HG03108 (cell line): Measurements from ENCODE around the gene DENND4B.
"Not testable (repeated sequence)": the region's sequence is repeated elsewhere in the genome, so short reads cannot be mapped to it uniquely, and the experiment has no call there.

ENCODE experiments used
- ATAC-seq: cut with Tn5 transposase; IDR thresholded peaks from one replicate; pipeline ENCODE4 v1.9.1; 2021; ENCODE audit warnings: moderate library complexity; ENCODE audit not compliant: unreplicated experiment

DENND4B gene, protein sequence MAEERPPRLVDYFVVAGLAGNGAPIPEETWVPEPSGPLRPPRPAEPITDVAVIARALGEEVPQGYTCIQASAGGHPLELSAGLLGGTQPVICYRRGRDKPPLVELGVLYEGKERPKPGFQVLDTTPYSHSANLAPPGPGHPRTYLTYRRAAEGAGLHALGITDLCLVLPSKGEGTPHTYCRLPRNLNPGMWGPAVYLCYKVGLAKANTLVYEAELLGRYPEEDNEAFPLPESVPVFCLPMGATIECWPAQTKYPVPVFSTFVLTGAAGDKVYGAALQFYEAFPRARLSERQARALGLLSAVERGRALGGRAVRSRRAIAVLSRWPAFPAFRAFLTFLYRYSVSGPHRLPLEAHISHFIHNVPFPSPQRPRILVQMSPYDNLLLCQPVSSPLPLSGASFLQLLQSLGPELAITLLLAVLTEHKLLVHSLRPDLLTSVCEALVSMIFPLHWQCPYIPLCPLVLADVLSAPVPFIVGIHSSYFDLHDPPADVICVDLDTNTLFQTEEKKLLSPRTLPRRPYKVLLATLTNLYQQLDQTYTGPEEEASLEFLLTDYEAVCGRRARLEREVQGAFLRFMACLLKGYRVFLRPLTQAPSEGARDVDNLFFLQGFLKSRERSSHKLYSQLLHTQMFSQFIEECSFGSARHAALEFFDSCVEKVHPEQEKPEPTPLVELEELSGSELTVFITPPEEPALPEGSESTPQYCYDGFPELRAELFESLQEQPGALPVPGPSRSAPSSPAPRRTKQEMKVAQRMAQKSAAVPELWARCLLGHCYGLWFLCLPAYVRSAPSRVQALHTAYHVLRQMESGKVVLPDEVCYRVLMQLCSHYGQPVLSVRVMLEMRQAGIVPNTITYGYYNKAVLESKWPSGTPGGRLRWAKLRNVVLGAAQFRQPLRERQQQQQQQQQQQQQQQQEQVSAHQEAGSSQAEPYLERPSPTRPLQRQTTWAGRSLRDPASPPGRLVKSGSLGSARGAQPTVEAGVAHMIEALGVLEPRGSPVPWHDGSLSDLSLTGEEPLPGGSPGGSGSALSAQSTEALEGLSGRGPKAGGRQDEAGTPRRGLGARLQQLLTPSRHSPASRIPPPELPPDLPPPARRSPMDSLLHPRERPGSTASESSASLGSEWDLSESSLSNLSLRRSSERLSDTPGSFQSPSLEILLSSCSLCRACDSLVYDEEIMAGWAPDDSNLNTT (N-terminal part only)

GRCh38 chr1:153946622-153947241 is at the start of gene DENND4B:
DENND4B (minus strand) TSS chr1:153946718; CDS start chr1:153944374, 2,344 bp downstream.
- peak; percentile 49 for ATAC-seq

DNA sequence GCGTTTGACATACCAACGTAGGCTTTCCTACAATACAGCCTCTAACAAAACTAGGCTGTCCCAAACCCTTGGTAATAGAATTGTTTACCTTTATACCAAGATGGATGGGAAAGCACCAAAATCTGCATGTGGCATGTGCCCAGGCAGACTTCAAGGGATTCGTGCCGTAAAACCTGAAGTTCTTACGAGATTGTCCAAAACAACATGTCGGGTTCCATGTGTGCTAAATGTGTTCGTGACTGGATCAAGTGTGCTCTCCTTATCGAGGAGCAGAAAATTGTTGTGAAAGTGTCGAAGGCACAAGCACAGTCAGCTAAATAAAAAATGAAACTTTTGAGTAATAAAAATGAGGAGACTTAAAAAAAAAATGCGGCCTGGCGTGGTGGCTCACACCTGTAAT is 49.1 kb upstream of the DENND4B start:
- ATAC-seq, result no peak

- no peak for ATAC-seq
These were observed 48.7 kb upstream of the DENND4B start for GRCh38 chr1:153995202-153995601.

DNA sequence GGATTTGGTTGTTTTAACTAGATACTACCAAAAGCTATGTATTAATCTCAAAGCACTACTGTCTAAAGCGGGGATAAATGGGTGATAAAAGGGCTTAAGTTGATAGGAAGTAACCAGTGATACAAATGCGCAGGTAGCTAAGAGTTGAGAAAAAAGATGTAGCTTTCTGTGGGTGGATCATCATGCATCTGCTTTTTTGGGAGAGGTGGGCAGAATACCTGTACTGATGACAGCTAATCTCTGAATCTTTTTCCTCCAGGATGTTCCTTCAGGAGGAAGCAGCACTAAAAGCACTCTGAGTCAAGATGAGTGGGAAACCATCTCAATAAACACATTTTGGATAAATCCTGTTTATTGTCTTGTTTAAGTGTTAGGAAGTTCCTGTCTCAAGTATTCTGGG is 45.3 kb upstream of the DENND4B start:
- no peak for ATAC-seq

DNA sequence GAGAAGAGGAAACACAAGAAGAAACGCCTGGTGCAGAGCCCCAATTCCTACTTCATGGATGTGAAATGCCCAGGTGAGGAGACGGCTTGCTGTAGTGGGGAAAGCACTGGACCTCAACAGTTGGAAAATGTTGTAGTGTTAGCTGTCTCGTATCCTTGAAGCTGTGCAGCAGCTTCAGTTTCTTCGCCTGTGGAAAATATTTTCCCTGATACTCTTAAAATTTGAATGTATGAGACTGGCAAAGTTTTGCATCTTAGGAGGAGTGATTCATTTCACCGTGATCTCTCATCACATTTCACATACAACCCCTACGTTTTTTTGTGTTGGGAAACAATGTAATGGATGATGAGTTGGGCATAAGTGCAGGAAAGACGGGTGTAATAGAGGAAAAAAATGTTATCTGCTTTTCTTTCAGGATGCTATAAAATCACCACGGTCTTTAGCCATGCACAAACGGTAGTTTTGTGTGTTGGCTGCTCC is 44.7 kb upstream of the DENND4B start:
- no peak for ATAC-seq

DNA sequence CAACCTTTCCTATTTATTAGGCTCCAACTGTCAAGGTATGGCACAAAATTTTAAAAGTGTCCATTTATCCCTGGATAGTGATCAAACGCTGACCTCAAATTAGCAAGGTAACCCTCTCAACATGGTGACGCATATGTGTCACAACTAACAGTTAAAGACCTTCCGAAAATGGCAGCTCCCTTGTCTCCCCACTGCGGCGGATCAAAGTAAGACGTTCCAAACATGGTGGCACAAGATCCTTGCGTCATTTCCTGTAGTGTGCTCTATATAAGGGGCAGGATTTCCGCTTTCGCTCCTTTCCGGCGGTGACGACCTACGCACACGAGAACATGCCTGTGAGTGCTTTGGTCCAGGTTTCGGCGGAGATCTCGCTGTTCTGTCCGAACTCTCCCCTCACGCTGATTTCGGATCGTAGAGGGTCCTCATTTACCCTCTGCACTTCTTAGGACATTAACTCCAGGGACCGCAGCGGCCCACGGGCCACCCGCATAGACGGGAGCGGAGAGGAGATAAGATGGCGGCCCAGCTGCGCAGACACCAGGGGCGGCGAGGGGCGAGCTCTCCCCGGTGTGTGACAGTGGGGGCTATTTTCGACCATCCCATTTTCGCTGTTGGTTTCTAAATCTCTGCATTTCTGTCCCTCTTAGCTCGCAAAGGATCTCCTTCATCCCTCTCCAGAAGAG is 44.1 kb upstream of the DENND4B start, which contains the start of gene RPS27:
Gene RPS27, plus strand, starts transcription at position 295 of the 683 bp plus-strand sequence. Its CDS starts 35 bp downstream, at position 330.
- ATAC-seq, result peak; percentile 72

DNA sequence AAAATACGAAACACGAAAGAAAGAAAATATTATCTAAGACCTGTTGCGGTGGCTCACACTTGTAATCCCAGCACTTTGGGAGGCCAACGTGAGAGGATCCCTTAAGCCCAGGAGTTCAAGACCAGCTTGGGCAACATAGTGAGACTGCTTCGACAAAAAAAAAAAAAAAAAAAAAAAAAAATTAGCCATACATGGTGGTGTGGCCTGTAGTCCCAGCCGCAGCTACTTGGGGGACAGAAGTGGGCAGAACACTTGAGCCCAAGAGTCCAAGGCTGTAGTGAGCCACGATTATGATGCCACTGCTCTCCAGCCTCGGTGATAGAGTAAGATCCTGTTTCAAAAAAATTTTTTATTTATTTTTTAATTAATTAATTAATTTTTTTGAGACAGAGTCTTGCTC is 41.1 kb upstream of the DENND4B start:
- no peak for ATAC-seq

DNA sequence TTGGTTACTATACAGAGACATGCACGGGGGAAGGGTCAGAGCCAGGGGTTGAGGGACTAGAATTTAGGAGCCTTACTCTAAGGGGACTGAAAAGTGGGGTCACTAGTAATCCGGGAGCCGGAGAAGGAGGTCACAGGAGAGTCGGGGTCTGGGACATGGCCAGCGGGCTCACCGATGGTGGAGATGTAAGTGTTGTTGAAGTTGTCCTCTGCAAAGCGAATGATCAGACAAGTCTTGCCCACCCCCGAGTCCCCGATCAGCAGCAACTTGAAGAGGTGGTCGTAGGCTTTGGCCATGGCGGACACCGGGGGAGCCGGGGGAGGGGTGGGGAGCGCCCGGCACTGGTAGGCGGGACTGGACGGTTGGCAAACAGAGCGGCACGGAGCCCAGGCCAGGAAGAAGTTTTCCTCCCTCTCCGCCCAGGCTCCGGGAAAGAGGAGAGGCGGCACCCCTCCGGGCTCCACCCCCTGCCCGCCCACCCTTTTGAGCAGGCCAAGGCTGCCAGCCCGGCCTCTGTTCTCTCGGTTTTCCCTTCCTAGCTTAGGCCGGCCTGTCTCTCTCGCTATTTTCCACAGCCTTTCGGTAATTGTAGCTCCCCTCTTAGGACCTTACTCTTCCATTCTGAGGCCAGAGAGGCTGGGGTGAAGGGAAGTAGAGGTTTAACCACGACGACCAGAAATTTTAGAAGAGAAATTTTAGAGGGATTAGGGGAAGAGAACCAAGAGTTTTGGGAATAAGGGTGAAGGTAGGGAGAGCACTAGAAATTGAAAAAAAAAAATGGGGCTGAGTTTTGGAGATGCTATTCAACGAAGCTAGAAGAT is 39.6 kb upstream of the DENND4B start, which contains the start of gene RAB13:
Gene RAB13, minus strand, starts transcription at position 399 of the 821 bp plus-strand sequence. Its CDS starts 103 bp downstream, at position 296.
- no peak for ATAC-seq

DNA sequence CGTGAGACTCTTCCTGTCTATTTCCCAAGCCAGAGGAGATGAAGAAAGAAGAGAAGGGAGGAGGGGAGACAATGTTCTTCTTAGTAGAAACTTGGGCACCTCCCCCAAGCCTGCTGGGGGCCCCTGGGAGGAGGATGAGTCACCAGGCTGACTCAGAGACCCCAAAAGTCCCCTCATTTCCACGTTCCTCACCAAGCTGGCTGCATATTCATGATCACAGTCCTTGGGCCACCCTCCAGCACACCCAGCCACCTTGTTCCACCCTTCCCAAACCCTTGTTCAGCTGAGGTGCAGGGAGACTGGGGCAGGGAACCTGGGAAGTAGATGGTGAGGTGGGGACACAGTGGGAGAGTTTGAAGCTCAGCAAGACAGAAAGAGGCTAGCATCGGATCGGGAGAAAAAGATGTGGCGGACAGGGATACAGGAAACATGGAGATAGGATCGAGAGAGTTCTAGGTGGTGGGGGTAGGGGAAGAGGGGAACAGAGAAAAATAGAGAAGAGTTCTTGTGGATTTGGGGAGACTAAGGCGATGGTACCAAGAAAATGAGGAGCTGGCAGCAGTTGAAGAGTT is 38.9 kb upstream of the DENND4B start:
- ATAC-seq, result no peak

- no peak for ATAC-seq
These were observed 37.8 kb upstream of the DENND4B start for GRCh38 chr1:153984123-153984894.

DNA sequence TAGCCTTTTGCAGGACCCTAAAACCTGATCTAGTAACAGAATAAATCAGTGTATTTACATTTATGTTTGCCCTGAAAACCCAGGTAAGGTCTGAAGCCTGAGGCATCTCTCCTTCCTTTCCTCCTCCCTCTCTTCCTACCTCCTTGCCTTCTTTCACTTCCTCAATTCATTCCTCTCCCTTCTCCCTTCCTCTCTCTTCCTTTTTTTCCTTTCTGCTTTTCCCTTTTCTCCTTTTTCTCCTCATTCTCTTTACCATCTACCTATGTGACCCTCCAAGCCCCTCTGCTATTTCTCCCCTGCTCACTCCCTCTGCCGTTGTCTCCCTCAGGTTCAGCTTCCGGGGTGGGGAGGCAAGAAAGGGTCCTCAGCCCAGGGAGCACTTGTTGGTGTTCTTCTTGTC is 35.2 kb upstream of the DENND4B start:
- ATAC-seq, result not testable (repeated sequence)

GRCh38 chr1:153979091-153979490 is 32.6 kb upstream of the DENND4B start:
- ATAC-seq, result not testable (repeated sequence)

- ATAC-seq, result no peak
These were observed 31.9 kb upstream of the DENND4B start for GRCh38 chr1:153978274-153978909.

DNA sequence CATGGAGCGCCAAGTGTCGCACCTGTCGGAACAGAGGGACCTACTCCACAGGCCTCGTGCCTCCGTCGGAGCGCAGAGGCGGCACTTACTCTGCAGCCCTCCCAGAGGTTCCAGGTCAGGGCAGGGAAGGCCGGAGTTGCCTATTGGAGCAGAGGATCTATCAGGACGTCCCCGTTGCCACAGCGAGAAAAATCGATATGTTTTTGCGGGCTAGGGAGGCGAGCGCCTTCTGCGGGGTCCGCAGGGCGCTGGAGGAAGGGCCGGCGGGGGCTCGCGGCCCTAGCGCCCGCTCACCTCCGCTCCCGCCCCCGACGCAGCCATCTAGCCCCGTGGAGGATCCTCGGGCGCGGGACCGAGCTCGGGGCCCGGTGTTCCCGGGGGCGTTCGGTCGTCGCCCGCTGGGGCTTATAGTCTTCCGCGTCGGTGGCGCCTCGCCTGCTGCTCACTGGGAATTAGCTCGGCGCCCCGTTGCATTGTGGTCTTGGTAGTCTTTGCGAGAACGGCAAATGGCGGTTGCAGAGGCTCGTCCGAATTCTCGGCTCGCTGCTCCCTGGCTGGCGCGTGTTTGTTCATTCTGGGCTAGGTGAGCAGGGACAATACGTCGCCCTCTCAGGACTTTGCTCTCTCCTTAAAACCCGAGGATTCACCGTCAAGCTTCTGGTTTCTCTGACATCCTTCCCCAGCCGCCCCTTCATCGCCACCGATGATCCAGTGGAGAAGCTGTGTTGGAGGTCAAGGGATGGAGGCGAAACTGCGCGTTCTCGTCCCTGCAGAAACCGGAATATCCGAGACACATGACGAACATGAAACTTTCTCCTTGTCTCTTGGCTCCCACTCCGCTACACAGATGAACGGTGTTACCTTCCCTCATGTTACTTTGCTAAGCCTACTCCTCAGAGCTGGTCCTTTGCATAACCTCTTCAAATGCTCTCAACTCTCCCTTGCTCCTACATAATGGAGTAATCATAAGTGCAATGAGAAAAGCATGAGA is 31.0 kb upstream of the DENND4B start, which contains the start of gene JTB:
Gene JTB, minus strand, starts transcription at position 425 of the 991 bp plus-strand sequence. Its CDS starts 422 bp downstream, at position 3.
- peak; percentile 82 for ATAC-seq

- no peak for ATAC-seq
These were observed 30.3 kb upstream of the DENND4B start for GRCh38 chr1:153976819-153977249.

- ATAC-seq, result no peak
These were observed 27.0 kb upstream of the DENND4B start for GRCh38 chr1:153973525-153973924.
